SK-N-SH (cell line): ENCODE data around the gene DCP2. TPM values are rescaled to one million over a fixed set of nuclear protein-coding genes. Genes with fewer than 3 reads are reported as not detected.

Experiments used
- CTCF ChIA-PET: fragments of 300-600, 350-600 bp; formaldehyde crosslinking; extraction: SDS; loops from one replicate; lab custom pipeline; 2021; lab: Yijun Ruan, JAX
- POLR2A ChIA-PET: fragments of 350-600 bp; sonication (Branson Sonifier 250); formaldehyde crosslinking; extraction: SDS; loops from one replicate; lab custom pipeline; 2020; ENCODE audit warnings: antibody characterized with exemption, inconsistent platforms; lab: Yijun Ruan, JAX
- DNase-seq: peaks from one replicate; pipeline ENCODE4 v3.0.0; 2012
- H2AFZ ChIP-seq: fragments of 200-600 bp; sonication (generic); 2 replicates; pipeline ENCODE4 v1.8.1; 2016; ENCODE audit warnings: antibody characterized with exemption, mild to moderate bottlenecking, low read depth
- H3F3A ChIP-seq: fragments of 200-600 bp; sonication (generic); replicated peaks from 2 replicates; pipeline ENCODE3; 2016; ENCODE audit warnings: antibody characterized with exemption, mild to moderate bottlenecking; ENCODE audit not compliant: insufficient read depth
- H3K27ac ChIP-seq, 2 experiments: fragments of 200-500 bp in 1 of 2; fragments of 200-600 bp in 1 of 2; sonication (Bioruptor generic) in 1 of 2; sonication (generic), shearing (Covaris generic) in 1 of 2; 2 replicates each; pipeline versions ENCODE4 v1.5.1 to v1.6.1; 2014 to 2016; ENCODE audit warnings: low read depth in 2 of 2, inconsistent platforms in 1 of 2, low read length in 1 of 2, mild to moderate bottlenecking in 1 of 2, mixed read lengths in 1 of 2
- H3K27me3 ChIP-seq: fragments of 200-600 bp; sonication (generic), shearing (Covaris generic); 2 replicates; pipeline ENCODE4 v1.6.1; 2016; ENCODE audit warnings: mixed run types; ENCODE audit not compliant: insufficient read depth
- H3K36me3 ChIP-seq, 2 experiments: fragments of 200-500 bp in 1 of 2; fragments of 200-600 bp in 1 of 2; sonication (Bioruptor generic) in 1 of 2; sonication (generic) in 1 of 2; replicated peaks in 1 of 2; 2 replicates each; pipeline versions ENCODE3 to v1.5.1; 2014 to 2016; ENCODE audit warnings: low read length in 1 of 2, mild to moderate bottlenecking in 1 of 2; ENCODE audit not compliant: insufficient read depth in 2 of 2, control insufficient read depth in 1 of 2
- H3K4me1 ChIP-seq, 2 experiments: fragments of 200-500 bp in 1 of 2; fragments of 200-600 bp in 1 of 2; sonication (Bioruptor generic) in 1 of 2; sonication (generic), shearing (Covaris generic) in 1 of 2; 2 replicates each; pipeline versions ENCODE4 v1.5.1 to v1.6.1; 2014 to 2016; ENCODE audit warnings: low read depth in 1 of 2, low read length in 1 of 2, mixed run types in 1 of 2; ENCODE audit not compliant: insufficient read depth in 2 of 2, control insufficient read depth in 1 of 2
- H3K4me2 ChIP-seq: fragments of 200-600 bp; sonication (generic), shearing (Covaris generic); 2 replicates; pipeline ENCODE4 v1.6.1; 2017; ENCODE audit warnings: mixed run types
- H3K4me3 ChIP-seq, 2 experiments: fragments of 200-500 bp in 1 of 2; fragments of 200-600 bp in 1 of 2; sonication (Bioruptor generic) in 1 of 2; sonication (generic), shearing (Covaris generic) in 1 of 2; 2 replicates each; pipeline versions ENCODE4 v1.5.1 to v1.8.1; 2014 to 2016; ENCODE audit warnings: low read depth in 2 of 2, inconsistent platforms in 1 of 2, low read length in 1 of 2, mild to moderate bottlenecking in 1 of 2, mixed read lengths in 1 of 2, moderate library complexity in 1 of 2
- H3K79me2 ChIP-seq: fragments of 200-600 bp; sonication (generic); 2 replicates; pipeline ENCODE4 v1.8.1; 2017; ENCODE audit warnings: mild to moderate bottlenecking; ENCODE audit not compliant: insufficient read depth
- H3K9ac ChIP-seq: fragments of 200-600 bp; sonication (generic); 2 replicates; pipeline ENCODE4 v1.6.1; 2017; ENCODE audit warnings: mixed run types
- H3K9me2 ChIP-seq: fragments of 200-600 bp; sonication (generic); 2 replicates; pipeline ENCODE4 v1.6.1; 2017; ENCODE audit warnings: mixed run types
- H3K9me3 ChIP-seq: fragments of 200-600 bp; sonication (generic); 2 replicates; pipeline ENCODE4 v1.6.1; 2017; ENCODE audit warnings: mixed run types, mild to moderate bottlenecking, moderate library complexity
- H4K20me1 ChIP-seq: fragments of 200-600 bp; sonication (generic); 2 replicates; pipeline ENCODE4 v1.6.1; 2017; ENCODE audit warnings: mild to moderate bottlenecking, mixed run types; ENCODE audit not compliant: insufficient read depth
- GABPA ChIP-seq: IDR thresholded peaks from 2 replicates; pipeline ENCODE4 v1.4.0; 2012; ENCODE audit warnings: low read depth, mild to moderate bottlenecking
- NRF1 ChIP-seq: IDR thresholded peaks from 2 replicates; pipeline ENCODE4 v1.6.1; 2012; ENCODE audit warnings: low read depth, mild to moderate bottlenecking, low read length
- POLR2AphosphoS5 ChIP-seq: IDR thresholded peaks from 2 replicates; pipeline ENCODE4 v1.6.1; 2012; ENCODE audit warnings: low read depth, low read length
- RCOR1 ChIP-seq: fragments of 150-350 bp; IDR thresholded peaks from 2 replicates; pipeline ENCODE4 v1.6.1; 2017; ENCODE audit warnings: antibody characterized with exemption, low read length
- RXRA ChIP-seq: IDR thresholded peaks from 2 replicates; pipeline ENCODE4 v1.4.0; 2012; ENCODE audit warnings: low read depth, mild to moderate bottlenecking, borderline replicate concordance
- SIN3A ChIP-seq: IDR thresholded peaks from 2 replicates; pipeline ENCODE4 v1.6.1; 2012; ENCODE audit warnings: low read depth, mild to moderate bottlenecking, low read length, moderate library complexity, borderline replicate concordance
- USF1 ChIP-seq: IDR thresholded peaks from 2 replicates; pipeline ENCODE4 v1.4.0; 2012; ENCODE audit warnings: low read depth, borderline replicate concordance
- WGBS: methylation state at CpG from one replicate; pipeline ENCODE4 v1.1.6; 2017; ENCODE audit warnings: low lambda C conversion rate; 5-methylcytosine and 5-hydroxymethylcytosine counted together
- polyA plus RNA-seq, 3 experiments: library from polyadenylated mRNA; depleted of rRNA; stranded (reverse); fragments of >200 nt; gene quantifications; 2 replicates each; pipeline ENCODE4 v1.2.3, GENCODE V29; 2012
- TF ChIP-seq, protein P1 (sequence below): IDR thresholded peaks from 2 replicates; pipeline ENCODE4 v1.6.1; 2012; ENCODE audit warnings: mild to moderate bottlenecking, low read depth, low read length, moderate library complexity
- TF ChIP-seq, protein P2 (sequence below): fragments of 150-350 bp; IDR thresholded peaks from 2 replicates; pipeline ENCODE4 v1.6.1; 2016; ENCODE audit warnings: mild to moderate bottlenecking, low read depth, low read length
- TF ChIP-seq, protein P3 (sequence below): IDR thresholded peaks from 2 replicates; pipeline ENCODE4 v1.4.0; 2012; ENCODE audit warnings: low read depth, borderline replicate concordance

DCP2 gene
- polyA plus RNA-seq, 1 of the 3 experiments (the other 2 are of a cell fraction): 6.0 TPM

- Histone ChIP-seq H3K79me2 (no peaks in the 10 kb centered on the region), H3F3A (peaks cover 7% of the 10 kb centered on the region), H3K27ac (no peak overlapping the region), H3K9me2 (no peaks in the 10 kb centered on the region), H3K4me3 (no peak overlapping the region), H3K4me2 (no peak overlapping the region), H4K20me1 (no peaks in the 10 kb centered on the region), H3K4me1 (peaks cover 0 to 8% of the 10 kb centered on the region in 2 experiments; a peak in 3 of 4 replicates)
- POLR2A ChIA-PET: interaction anchor here (0.9 kb wide), 1 partner anchor 31 kb away, joined by 3 read pairs; no protein-coding TSS in a partner anchor
- WGBS: 93% methylated on average over 5 of the region's 5 CpGs
- TF ChIP-seq NRF1 (no peak), RXRA (no peak), SIN3A (no peak), USF1 (no peak), RCOR1 (no peak)
- TF ChIP-seq, protein P1, sequence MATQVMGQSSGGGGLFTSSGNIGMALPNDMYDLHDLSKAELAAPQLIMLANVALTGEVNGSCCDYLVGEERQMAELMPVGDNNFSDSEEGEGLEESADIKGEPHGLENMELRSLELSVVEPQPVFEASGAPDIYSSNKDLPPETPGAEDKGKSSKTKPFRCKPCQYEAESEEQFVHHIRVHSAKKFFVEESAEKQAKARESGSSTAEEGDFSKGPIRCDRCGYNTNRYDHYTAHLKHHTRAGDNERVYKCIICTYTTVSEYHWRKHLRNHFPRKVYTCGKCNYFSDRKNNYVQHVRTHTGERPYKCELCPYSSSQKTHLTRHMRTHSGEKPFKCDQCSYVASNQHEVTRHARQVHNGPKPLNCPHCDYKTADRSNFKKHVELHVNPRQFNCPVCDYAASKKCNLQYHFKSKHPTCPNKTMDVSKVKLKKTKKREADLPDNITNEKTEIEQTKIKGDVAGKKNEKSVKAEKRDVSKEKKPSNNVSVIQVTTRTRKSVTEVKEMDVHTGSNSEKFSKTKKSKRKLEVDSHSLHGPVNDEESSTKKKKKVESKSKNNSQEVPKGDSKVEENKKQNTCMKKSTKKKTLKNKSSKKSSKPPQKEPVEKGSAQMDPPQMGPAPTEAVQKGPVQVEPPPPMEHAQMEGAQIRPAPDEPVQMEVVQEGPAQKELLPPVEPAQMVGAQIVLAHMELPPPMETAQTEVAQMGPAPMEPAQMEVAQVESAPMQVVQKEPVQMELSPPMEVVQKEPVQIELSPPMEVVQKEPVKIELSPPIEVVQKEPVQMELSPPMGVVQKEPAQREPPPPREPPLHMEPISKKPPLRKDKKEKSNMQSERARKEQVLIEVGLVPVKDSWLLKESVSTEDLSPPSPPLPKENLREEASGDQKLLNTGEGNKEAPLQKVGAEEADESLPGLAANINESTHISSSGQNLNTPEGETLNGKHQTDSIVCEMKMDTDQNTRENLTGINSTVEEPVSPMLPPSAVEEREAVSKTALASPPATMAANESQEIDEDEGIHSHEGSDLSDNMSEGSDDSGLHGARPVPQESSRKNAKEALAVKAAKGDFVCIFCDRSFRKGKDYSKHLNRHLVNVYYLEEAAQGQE: no peak
- TF ChIP-seq, protein P2, sequence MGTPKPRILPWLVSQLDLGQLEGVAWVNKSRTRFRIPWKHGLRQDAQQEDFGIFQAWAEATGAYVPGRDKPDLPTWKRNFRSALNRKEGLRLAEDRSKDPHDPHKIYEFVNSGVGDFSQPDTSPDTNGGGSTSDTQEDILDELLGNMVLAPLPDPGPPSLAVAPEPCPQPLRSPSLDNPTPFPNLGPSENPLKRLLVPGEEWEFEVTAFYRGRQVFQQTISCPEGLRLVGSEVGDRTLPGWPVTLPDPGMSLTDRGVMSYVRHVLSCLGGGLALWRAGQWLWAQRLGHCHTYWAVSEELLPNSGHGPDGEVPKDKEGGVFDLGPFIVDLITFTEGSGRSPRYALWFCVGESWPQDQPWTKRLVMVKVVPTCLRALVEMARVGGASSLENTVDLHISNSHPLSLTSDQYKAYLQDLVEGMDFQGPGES: no peak
- TF ChIP-seq, all 33 proteins: peak for 0
- CTCF ChIA-PET: no interaction called here
- H2AFZ ChIP-seq: no peak overlapping the region
- H3K36me3 ChIP-seq: peaks cover 19 to 50% of the 10 kb centered on the region in 2 experiments
- H3K9ac ChIP-seq: no peak overlapping the region
- no peaks in the 10 kb centered on the region for H3K9me3 ChIP-seq
- no peak for DNase-seq
- H3K27me3 ChIP-seq: no peaks in the 10 kb centered on the region
Measured at GRCh38 chr5:113027431-113027830, 50.8 kb downstream of the DCP2 start.

- no peaks in the 10 kb centered on the region for H3K9me2 ChIP-seq
- H3K4me1 ChIP-seq: peaks cover 0 to 8% of the 10 kb centered on the region in 2 experiments; a peak in 2 of 4 replicates
- no peak overlapping the region for H3K9ac ChIP-seq
- no peak overlapping the region for H2AFZ ChIP-seq
- no peak for TF ChIP-seq GABPA
- TF ChIP-seq, protein P3, sequence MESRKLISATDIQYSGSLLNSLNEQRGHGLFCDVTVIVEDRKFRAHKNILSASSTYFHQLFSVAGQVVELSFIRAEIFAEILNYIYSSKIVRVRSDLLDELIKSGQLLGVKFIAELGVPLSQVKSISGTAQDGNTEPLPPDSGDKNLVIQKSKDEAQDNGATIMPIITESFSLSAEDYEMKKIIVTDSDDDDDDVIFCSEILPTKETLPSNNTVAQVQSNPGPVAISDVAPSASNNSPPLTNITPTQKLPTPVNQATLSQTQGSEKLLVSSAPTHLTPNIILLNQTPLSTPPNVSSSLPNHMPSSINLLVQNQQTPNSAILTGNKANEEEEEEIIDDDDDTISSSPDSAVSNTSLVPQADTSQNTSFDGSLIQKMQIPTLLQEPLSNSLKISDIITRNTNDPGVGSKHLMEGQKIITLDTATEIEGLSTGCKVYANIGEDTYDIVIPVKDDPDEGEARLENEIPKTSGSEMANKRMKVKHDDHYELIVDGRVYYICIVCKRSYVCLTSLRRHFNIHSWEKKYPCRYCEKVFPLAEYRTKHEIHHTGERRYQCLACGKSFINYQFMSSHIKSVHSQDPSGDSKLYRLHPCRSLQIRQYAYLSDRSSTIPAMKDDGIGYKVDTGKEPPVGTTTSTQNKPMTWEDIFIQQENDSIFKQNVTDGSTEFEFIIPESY: no peak
- TF ChIP-seq POLR2AphosphoS5: peak; percentile 25
- TF ChIP-seq NRF1: no peak
- H3K9me3 ChIP-seq: no peaks in the 10 kb centered on the region
- H3K27ac ChIP-seq: no peak overlapping the region; a peak in 1 of 4 replicates
- CTCF ChIA-PET: interaction anchor here (1.8 kb wide), 1 partner anchor 34 kb away, joined by 7 read pairs; no protein-coding TSS in a partner anchor
- POLR2A ChIA-PET: no interaction called here
- no peaks in the 10 kb centered on the region for H3K79me2 ChIP-seq
- DNase-seq: no peak
- peaks cover 7% of the 10 kb centered on the region for H3F3A ChIP-seq
- no peak overlapping the region for H3K4me3 ChIP-seq
- no peak overlapping the region for H3K4me2 ChIP-seq
- 95% methylated on average over 6 of the region's 6 CpGs for WGBS
- peaks cover 6 to 30% of the 10 kb centered on the region in 2 experiments for H3K36me3 ChIP-seq
- H3K27me3 ChIP-seq: no peaks in the 10 kb centered on the region
- H4K20me1 ChIP-seq: no peaks in the 10 kb centered on the region
Measured at GRCh38 chr5:113029614-113030013, 53.0 kb downstream of the DCP2 start.
